ENCODE data around the gene PRRC2A. TPM values are rescaled to one million over a fixed set of nuclear protein-coding genes. Genes with fewer than 3 reads are reported as not detected.

Gene PRRC2A
- total and polyA plus RNA-seq, 9 donors: 51.3 to 175 (median 151) TPM

DNA sequence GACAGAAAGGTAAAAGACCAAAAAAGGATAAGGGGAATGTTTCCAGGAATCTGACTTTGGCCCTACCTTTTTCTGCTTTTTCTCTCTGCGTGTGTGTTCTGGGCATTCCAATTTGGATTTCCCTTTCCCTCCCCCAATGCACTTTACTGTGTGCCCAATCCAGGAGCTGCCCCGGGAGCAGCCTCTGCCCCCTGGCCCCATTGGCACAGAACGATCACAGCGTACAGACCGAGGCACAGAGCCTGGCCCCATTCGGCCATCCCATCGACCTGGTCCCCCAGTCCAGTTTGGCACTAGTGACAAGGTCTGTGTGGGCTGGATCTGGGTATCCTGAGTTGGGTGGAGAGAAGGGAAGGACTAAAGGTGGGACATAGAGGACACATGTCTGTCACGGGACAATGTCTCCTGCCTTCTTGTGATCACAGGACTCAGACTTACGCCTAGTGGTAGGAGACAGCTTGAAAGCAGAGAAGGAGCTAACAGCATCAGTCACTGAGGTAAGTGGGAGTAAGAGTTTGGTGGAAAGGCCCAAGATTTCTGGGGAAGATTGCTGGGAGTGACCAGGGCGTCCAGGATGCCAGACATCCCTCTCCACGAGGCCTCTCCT, 14.6 kb downstream of the PRRC2A start:
- 88% methylated on average over 10 of the region's 11 CpGs for WGBS (ENCODE audit: insufficient coverage)
- Histone ChIP-seq H3K4me1 (ENCODE audit: control insufficient read depth, insufficient read depth, low read length) (peaks cover 12% of the 10 kb centered on the region), H3K27me3 (ENCODE audit: control insufficient read depth, insufficient read depth, low read length) (no peaks in the 10 kb centered on the region), H3K4me3 (ENCODE audit: low read length) (no peak overlapping the region), H3K36me3 (ENCODE audit: control insufficient read depth, insufficient read depth, low read length) (peaks cover 93% of the 10 kb centered on the region), H3K27ac (ENCODE audit: low read length) (no peak overlapping the region), H3K9me3 (replicated peaks; ENCODE audit: control insufficient read depth, low read depth, low read length) (no peaks in the 10 kb centered on the region)
- DNase-seq: no peak

GRCh38 chr6:31636698-31637596, 16.4 kb downstream of the PRRC2A start:
- Histone ChIP-seq H3K4me1 (ENCODE audit: control insufficient read depth, insufficient read depth, low read length) (peaks cover 12% of the 10 kb centered on the region), H3K27me3 (ENCODE audit: control insufficient read depth, insufficient read depth, low read length) (no peaks in the 10 kb centered on the region), H3K4me3 (ENCODE audit: low read length) (no peak overlapping the region), H3K9me3 (replicated peaks; ENCODE audit: control insufficient read depth, low read depth, low read length) (no peaks in the 10 kb centered on the region), H3K27ac (ENCODE audit: low read length) (no peak overlapping the region), H3K36me3 (ENCODE audit: control insufficient read depth, insufficient read depth, low read length) (peaks cover 93% of the 10 kb centered on the region)
- WGBS (ENCODE audit: insufficient coverage): 76% methylated on average over 17 of the region's 27 CpGs
- DNase-seq: no peak

GRCh38 chr6:31639043-31639442, 18.5 kb downstream of the PRRC2A start:
- Histone ChIP-seq H3K4me1 (ENCODE audit: control insufficient read depth, insufficient read depth, low read length) (peaks cover 12% of the 10 kb centered on the region), H3K4me3 (ENCODE audit: low read length) (no peak overlapping the region), H3K36me3 (ENCODE audit: control insufficient read depth, insufficient read depth, low read length) (peaks cover 92% of the 10 kb centered on the region), H3K27ac (ENCODE audit: low read length) (no peak overlapping the region), H3K27me3 (ENCODE audit: control insufficient read depth, insufficient read depth, low read length) (no peaks in the 10 kb centered on the region), H3K9me3 (replicated peaks; ENCODE audit: control insufficient read depth, low read depth, low read length) (no peaks in the 10 kb centered on the region)
- no peak for DNase-seq
- 96% methylated on average over 3 of the region's 9 CpGs for WGBS (ENCODE audit: insufficient coverage)

DNA sequence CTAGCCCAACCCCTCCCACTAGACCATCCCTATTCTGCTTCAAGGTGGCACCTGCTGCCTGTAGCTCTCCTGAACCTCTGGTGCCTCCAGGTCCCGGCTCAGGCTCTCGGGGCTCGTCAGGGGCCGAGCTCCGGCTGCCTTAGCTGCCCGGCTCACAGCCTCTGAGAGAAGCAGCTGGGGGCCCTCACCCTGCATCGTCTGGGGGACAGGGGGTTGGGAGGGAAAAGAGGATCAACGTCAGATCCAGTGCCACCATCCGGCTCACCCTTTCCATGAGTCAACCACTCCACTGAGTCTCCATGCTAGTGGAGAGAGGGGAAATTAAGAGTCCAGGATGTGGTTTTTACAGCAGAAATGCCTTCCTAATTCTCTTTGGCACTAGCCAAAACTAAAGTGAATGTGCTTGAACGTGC, 18.9 kb downstream of the PRRC2A start:
- H3K36me3 ChIP-seq (ENCODE audit: control insufficient read depth, insufficient read depth, low read length): peaks cover 92% of the 10 kb centered on the region
- H3K9me3 ChIP-seq (replicated peaks; ENCODE audit: control insufficient read depth, low read depth, low read length): no peaks in the 10 kb centered on the region
- H3K27me3 ChIP-seq (ENCODE audit: control insufficient read depth, insufficient read depth, low read length): no peaks in the 10 kb centered on the region
- peak overlapping the region; percentile 13 for H3K27ac ChIP-seq (ENCODE audit: low read length)
- H3K4me1 ChIP-seq (ENCODE audit: control insufficient read depth, insufficient read depth, low read length): peaks cover 12% of the 10 kb centered on the region
- H3K4me3 ChIP-seq (ENCODE audit: low read length): no peak overlapping the region
- no peak for DNase-seq
- WGBS (ENCODE audit: insufficient coverage): no CpG with 5 or more reads among the region's 10 CpGs

DNA sequence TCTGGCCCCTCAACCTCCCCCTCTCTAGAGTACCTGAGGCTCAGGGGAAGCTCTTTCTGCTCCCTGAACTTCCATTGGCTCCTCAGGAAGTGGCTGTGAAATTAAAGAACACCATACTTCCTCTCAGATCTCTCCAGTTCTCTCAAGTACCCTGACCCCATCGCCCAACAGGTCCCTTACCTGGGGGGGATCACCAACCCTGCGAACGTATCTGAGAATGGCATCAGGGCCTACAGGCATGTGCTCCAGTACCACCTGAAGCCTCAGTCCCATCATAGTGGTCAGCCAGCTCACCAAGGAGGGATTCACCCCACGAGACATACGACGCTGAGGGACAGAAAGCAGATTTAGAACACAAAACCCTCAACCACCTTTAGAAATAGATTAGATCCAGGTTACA, 20.1 kb downstream of the PRRC2A start:
- DNase-seq: no peak
- Histone ChIP-seq H3K9me3 (replicated peaks; ENCODE audit: control insufficient read depth, low read depth, low read length) (no peaks in the 10 kb centered on the region), H3K27ac (ENCODE audit: low read length) (no peak overlapping the region), H3K27me3 (ENCODE audit: control insufficient read depth, insufficient read depth, low read length) (no peaks in the 10 kb centered on the region), H3K4me1 (ENCODE audit: control insufficient read depth, insufficient read depth, low read length) (peaks cover 12% of the 10 kb centered on the region), H3K36me3 (ENCODE audit: control insufficient read depth, insufficient read depth, low read length) (peaks cover 90% of the 10 kb centered on the region), H3K4me3 (ENCODE audit: low read length) (no peak overlapping the region)
- WGBS (ENCODE audit: insufficient coverage): 89% methylated on average over 3 of the region's 6 CpGs

DNA sequence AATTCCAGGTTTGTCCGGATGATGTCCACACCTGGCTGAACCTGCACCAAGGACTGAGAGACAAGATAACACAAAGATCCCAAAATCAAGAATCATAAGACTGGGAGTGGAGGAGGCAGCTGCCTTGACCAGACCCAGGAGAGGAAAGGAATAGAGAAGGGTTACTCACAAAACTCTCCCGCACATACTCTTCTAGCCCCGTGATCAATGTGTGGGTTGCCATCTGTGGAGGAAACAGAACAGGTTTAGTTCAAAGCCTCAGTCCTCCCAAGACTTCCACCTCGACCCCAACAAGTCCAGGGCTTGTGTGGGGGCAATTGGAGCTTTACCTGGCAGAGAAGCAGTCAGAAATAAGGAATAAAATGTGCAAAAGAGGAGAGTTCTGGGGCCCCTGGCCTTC, 20.9 kb downstream of the PRRC2A start:
- WGBS (ENCODE audit: insufficient coverage): no CpG with 5 or more reads among the region's 4 CpGs

GRCh38 chr6:31642798-31643570, 22.5 kb downstream of the PRRC2A start:
- no peak overlapping the region for H3K4me3 ChIP-seq (ENCODE audit: low read length)
- peaks cover 4% of the 10 kb centered on the region for H3K4me1 ChIP-seq (ENCODE audit: control insufficient read depth, insufficient read depth, low read length)
- DNase-seq: no peak
- peaks cover 88% of the 10 kb centered on the region for H3K36me3 ChIP-seq (ENCODE audit: control insufficient read depth, insufficient read depth, low read length)
- 95% methylated on average over 2 of the region's 6 CpGs for WGBS (ENCODE audit: insufficient coverage)
- H3K27me3 ChIP-seq (ENCODE audit: control insufficient read depth, insufficient read depth, low read length): no peaks in the 10 kb centered on the region
- H3K9me3 ChIP-seq (replicated peaks; ENCODE audit: control insufficient read depth, low read depth, low read length): no peaks in the 10 kb centered on the region
- H3K27ac ChIP-seq (ENCODE audit: low read length): no peak overlapping the region

More for the DNA sequence above, 20.9 kb downstream of the PRRC2A start:
- Histone ChIP-seq H3K27ac (ENCODE audit: low read length) (no peak overlapping the region), H3K4me3 (ENCODE audit: low read length) (no peak overlapping the region), H3K36me3 (ENCODE audit: control insufficient read depth, insufficient read depth, low read length) (peaks cover 90% of the 10 kb centered on the region), H3K4me1 (ENCODE audit: control insufficient read depth, insufficient read depth, low read length) (peaks cover 12% of the 10 kb centered on the region), H3K27me3 (ENCODE audit: control insufficient read depth, insufficient read depth, low read length) (no peaks in the 10 kb centered on the region), H3K9me3 (replicated peaks; ENCODE audit: control insufficient read depth, low read depth, low read length) (no peaks in the 10 kb centered on the region)
- DNase-seq: no peak

DNA sequence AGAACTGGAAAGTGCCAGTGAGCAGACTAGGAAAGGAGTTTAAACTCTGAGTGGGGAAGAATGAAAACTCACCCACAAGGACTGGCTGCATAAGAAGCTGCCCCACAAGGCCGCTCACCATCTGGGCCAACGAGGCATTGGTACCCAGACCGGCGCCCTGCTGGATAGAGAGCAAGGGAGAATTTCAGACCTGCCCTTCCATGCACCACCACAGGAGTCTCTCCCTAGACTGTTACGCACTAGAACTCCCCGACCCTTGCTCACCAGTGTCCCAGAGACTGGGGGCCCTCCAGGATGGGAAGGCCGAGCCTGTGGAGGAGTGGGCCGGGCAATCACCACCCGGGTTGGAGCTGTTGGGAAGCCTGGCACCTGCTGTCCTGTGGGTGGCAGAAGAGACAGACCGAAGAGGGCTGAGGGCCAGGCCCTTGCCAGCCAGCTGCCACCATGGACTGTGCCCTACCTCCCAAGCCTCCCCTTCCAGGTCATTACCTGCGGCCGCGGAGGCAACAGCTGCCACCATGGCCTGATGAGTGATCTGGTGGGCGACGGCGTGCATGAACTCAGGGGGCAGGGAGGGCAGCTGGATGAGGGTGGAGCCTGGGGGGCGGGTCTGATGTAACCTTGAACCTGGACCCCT, 23.4 kb downstream of the PRRC2A start:
- Histone ChIP-seq H3K4me1 (ENCODE audit: control insufficient read depth, insufficient read depth, low read length) (peaks cover 4% of the 10 kb centered on the region), H3K4me3 (ENCODE audit: low read length) (no peak overlapping the region), H3K27ac (ENCODE audit: low read length) (no peak overlapping the region), H3K9me3 (replicated peaks; ENCODE audit: control insufficient read depth, low read depth, low read length) (no peaks in the 10 kb centered on the region), H3K27me3 (ENCODE audit: control insufficient read depth, insufficient read depth, low read length) (no peaks in the 10 kb centered on the region), H3K36me3 (ENCODE audit: control insufficient read depth, insufficient read depth, low read length) (peaks cover 93% of the 10 kb centered on the region)
- 96% methylated on average over 10 of the region's 17 CpGs for WGBS (ENCODE audit: insufficient coverage)
- no peak for DNase-seq

- H3K4me1 ChIP-seq (ENCODE audit: control insufficient read depth, insufficient read depth, low read length): no peaks in the 10 kb centered on the region
- no peaks in the 10 kb centered on the region for H3K27me3 ChIP-seq (ENCODE audit: control insufficient read depth, insufficient read depth, low read length)
- no peak overlapping the region for H3K4me3 ChIP-seq (ENCODE audit: low read length)
- H3K36me3 ChIP-seq (ENCODE audit: control insufficient read depth, insufficient read depth, low read length): peaks cover 89% of the 10 kb centered on the region
- no peak for DNase-seq
- 96% methylated on average over 8 of the region's 9 CpGs for WGBS (ENCODE audit: insufficient coverage)
- no peaks in the 10 kb centered on the region for H3K9me3 ChIP-seq (replicated peaks; ENCODE audit: control insufficient read depth, low read depth, low read length)
- H3K27ac ChIP-seq (ENCODE audit: low read length): no peak overlapping the region
Measured at GRCh38 chr6:31645325-31645724, 24.8 kb downstream of the PRRC2A start.

All from muscle of leg (tissue), 11 donors.